OCI-LY7 (cell line): ENCODE data around the gene CDK14. TPM values are rescaled to one million over a fixed set of nuclear protein-coding genes. Genes with fewer than 3 reads are reported as not detected.

Experiments
- BruUV-seq: library from RNA; stranded (reverse); fragments of 400-500 nt; replicated peaks from 2 replicates; lab custom pipeline; 2021; lab: Mats Ljungman, UMichigan
- CTCF ChIA-PET: fragments of 300-600 bp; sonication (Branson Sonifier 250); formaldehyde crosslinking; loops from one replicate; lab custom pipeline; 2022; ENCODE audit warnings: antibody characterized with exemption; ENCODE audit not compliant: unreplicated experiment; lab: Charles Lee
- POLR2A ChIA-PET: fragments of 300-600 bp; sonication (Branson Sonifier 250); formaldehyde crosslinking; loops from one replicate; lab custom pipeline; 2022; ENCODE audit warnings: antibody characterized with exemption; lab: Charles Lee
- DNase-seq: peaks from one replicate; pipeline ENCODE4 v3.0.0-alpha.2; 2015; ENCODE audit warnings: low spot score
- H2AFZ ChIP-seq: fragments of 200-600 bp; sonication (generic), shearing (Covaris generic); 2 replicates; pipeline ENCODE4 v1.6.1; 2014; ENCODE audit warnings: mild to moderate bottlenecking, antibody characterized with exemption, low read length, moderate library complexity
- H3K27ac ChIP-seq: fragments of 200-600 bp; sonication (generic); 2 replicates; pipeline ENCODE4 v1.5.1; 2014; ENCODE audit warnings: mixed run types, low read depth, mild to moderate bottlenecking, moderate library complexity, low read length, inconsistent platforms; ENCODE audit not compliant: poor library complexity, severe bottlenecking
- H3K36me3 ChIP-seq: fragments of 200-600 bp; sonication (generic); 2 replicates; pipeline ENCODE4 v1.6.1; 2014; ENCODE audit warnings: mild to moderate bottlenecking, antibody characterized with exemption, low read length, moderate library complexity, mixed read lengths; ENCODE audit not compliant: insufficient read depth
- H3K4me1 ChIP-seq: fragments of 200-600 bp; sonication (generic); 2 replicates; pipeline ENCODE4 v1.5.1; 2014; ENCODE audit warnings: mild to moderate bottlenecking, low read length; ENCODE audit not compliant: insufficient read depth, poor library complexity, severe bottlenecking
- H3K4me2 ChIP-seq: fragments of 200-600 bp; sonication (generic); 2 replicates; pipeline ENCODE4 v1.6.1; 2014; ENCODE audit warnings: mild to moderate bottlenecking, low read length
- H3K4me3 ChIP-seq: fragments of 200-600 bp; sonication (generic); 2 replicates; pipeline ENCODE4 v1.5.1; 2014; ENCODE audit warnings: mild to moderate bottlenecking, low read depth, low read length; ENCODE audit not compliant: poor library complexity, severe bottlenecking
- H3K79me2 ChIP-seq: fragments of 200-600 bp; sonication (generic); 2 replicates; pipeline ENCODE4 v1.6.1; 2016; ENCODE audit warnings: low read depth, mild to moderate bottlenecking, low read length, moderate library complexity, mixed read lengths; ENCODE audit not compliant: insufficient read depth
- H3K9me2 ChIP-seq: fragments of 200-600 bp; sonication (generic); 2 replicates; pipeline ENCODE4 v1.6.1; 2016; ENCODE audit warnings: mild to moderate bottlenecking, low read length, mixed read lengths; ENCODE audit not compliant: insufficient read depth
- H3K9me3 ChIP-seq: fragments of 200-600 bp; sonication (generic); 2 replicates; pipeline ENCODE4 v1.6.1; 2014; ENCODE audit warnings: mild to moderate bottlenecking, mixed run types, low read length, mixed read lengths
- H4K20me1 ChIP-seq: fragments of 200-600 bp; sonication (generic); 2 replicates; pipeline ENCODE4 v1.6.1; 2014; ENCODE audit warnings: mild to moderate bottlenecking, antibody characterized with exemption, low read length, moderate library complexity, mixed read lengths; ENCODE audit not compliant: insufficient read depth
- CTCF ChIP-seq: fragments of 200-600 bp; sonication (generic); conservative IDR thresholded peaks from 2 replicates; pipeline ENCODE4 v1.5.1; 2014; ENCODE audit warnings: mild to moderate bottlenecking, antibody characterized with exemption, low read length, moderate library complexity, mixed read lengths
- EZH2phosphoT487 ChIP-seq: fragments of 200-600 bp; sonication (generic); IDR thresholded peaks from 2 replicates; pipeline ENCODE4 v1.6.1; 2018; ENCODE audit warnings: low read depth, borderline replicate concordance, mild to moderate bottlenecking, mixed run types, antibody characterized with exemption, low read length, moderate library complexity, mixed read lengths
- intact Hi-C: fragments of 100-400 bp; cut with micrococcal nuclease; formaldehyde crosslinking; loops from one replicate; pipeline ENCODE4 v1.10.0; 2022; ENCODE audit not compliant: unreplicated experiment
- total RNA-seq, 2 experiments: library from RNA; depleted of rRNA in 1 of 2; stranded (reverse); fragments of >200 nt in 1 of 2; shearing (Covaris generic) in 1 of 2; gene quantifications; 2 replicates each; pipeline ENCODE4 v1.2.3, GENCODE V29; 2014 to 2022

The CDK14 gene
- total RNA-seq, 2 experiments from 2014 or later = 90.7 to 111 TPM

GRCh38 chr7:90919816-90920215 is 323.7 kb downstream of the CDK14 start:
- H3K9me3 ChIP-seq = no peaks in the 10 kb centered on the region
- DNase-seq = no peak
- no peak for TF ChIP-seq CTCF
- TF ChIP-seq EZH2phosphoT487 = no peak
- intact Hi-C loops = loop anchor here (10.0 kb wide), 1 partner anchor 325 kb away; the partner anchor contains the start of gene CDK14
- H4K20me1 ChIP-seq = no peaks in the 10 kb centered on the region
- H3K4me1 ChIP-seq = no peaks in the 10 kb centered on the region
- no peak overlapping the region for H3K27ac ChIP-seq
- no peaks in the 10 kb centered on the region for H3K79me2 ChIP-seq
- BruUV-seq = no TSS peak
- H2AFZ ChIP-seq = no peak overlapping the region
- no peak overlapping the region for H3K4me3 ChIP-seq
- CTCF ChIA-PET = interaction anchor here (1.1 kb wide), 1 partner anchor 51 kb away, joined by 3 read pairs; no protein-coding TSS in a partner anchor
- POLR2A ChIA-PET = interaction anchor here (0.7 to 1.7 kb wide), 7 partner anchors 10 to 219 kb away, joined by 3 to 5 read pairs (median 3); no protein-coding TSS in a partner anchor
- H3K36me3 ChIP-seq = peaks cover 51% of the 10 kb centered on the region
- H3K4me2 ChIP-seq = no peak overlapping the region
- no peaks in the 10 kb centered on the region for H3K9me2 ChIP-seq

GRCh38 chr7:90920336-90920735 is 324.2 kb downstream of the CDK14 start:
- intact Hi-C loops = loop anchor here (10.0 kb wide), 1 partner anchor 326 kb away; the partner anchor contains the start of gene CDK14
- peaks cover 51% of the 10 kb centered on the region for H3K36me3 ChIP-seq
- DNase-seq = no peak
- CTCF ChIA-PET = interaction anchor here (1.1 kb wide), 1 partner anchor 51 kb away, joined by 3 read pairs; no protein-coding TSS in a partner anchor
- POLR2A ChIA-PET = interaction anchor here (1.0 to 1.7 kb wide), 5 partner anchors 10 to 65 kb away, joined by 3 to 5 read pairs (median 4); no protein-coding TSS in a partner anchor
- H3K4me3 ChIP-seq = no peak overlapping the region
- no peaks in the 10 kb centered on the region for H3K9me2 ChIP-seq
- TF ChIP-seq CTCF (no peak), EZH2phosphoT487 (no peak)
- no peaks in the 10 kb centered on the region for H3K79me2 ChIP-seq
- no peaks in the 10 kb centered on the region for H3K9me3 ChIP-seq
- H2AFZ ChIP-seq = no peak overlapping the region
- H3K27ac ChIP-seq = no peak overlapping the region
- H4K20me1 ChIP-seq = no peaks in the 10 kb centered on the region
- BruUV-seq = no TSS peak
- no peaks in the 10 kb centered on the region for H3K4me1 ChIP-seq
- no peak overlapping the region for H3K4me2 ChIP-seq

GRCh38 chr7:90923541-90923997 is 327.4 kb downstream of the CDK14 start:
- ChIA-PET CTCF (no interaction called here), POLR2A (interaction anchor here (0.7 to 1.0 kb wide), 3 partner anchors 9 to 393 kb away, joined by 3 to 4 read pairs (median 3); no protein-coding TSS in a partner anchor)
- Histone ChIP-seq H4K20me1 (no peaks in the 10 kb centered on the region), H3K4me2 (no peak overlapping the region), H3K4me1 (no peaks in the 10 kb centered on the region), H2AFZ (no peak overlapping the region), H3K27ac (no peak overlapping the region), H3K36me3 (peaks cover 37% of the 10 kb centered on the region), H3K4me3 (no peak overlapping the region), H3K79me2 (no peaks in the 10 kb centered on the region), H3K9me2 (no peaks in the 10 kb centered on the region), H3K9me3 (no peaks in the 10 kb centered on the region)
- DNase-seq = no peak
- BruUV-seq = no TSS peak
- no peak for TF ChIP-seq CTCF
- TF ChIP-seq EZH2phosphoT487 = no peak
- intact Hi-C loops = loop anchor here (10.0 kb wide), 1 partner anchor 329 kb away; the partner anchor contains the start of gene CDK14
